Breast epithelium (tissue), 3 donors: Measurements from ENCODE around the gene SKAP2.

ENCODE experiments used
- POLR2AphosphoS5 ChIP-seq, 3 donors: sonication (generic); formaldehyde crosslinking; IDR thresholded peaks; one replicate each; pipeline ENCODE4 v1.6.1; 2017; ENCODE audit warnings: antibody characterized with exemption in 3 of 3
- TF ChIP-seq, protein P1 (sequence below), 3 donors: fragments of 450-650 bp; IDR thresholded peaks; one replicate each; pipeline ENCODE4 v1.5.1; 2016 to 2017; ENCODE audit warnings: antibody characterized with exemption in 3 of 3, mild to moderate bottlenecking in 3 of 3, moderate library complexity in 3 of 3

- no peak for TF ChIP-seq POLR2AphosphoS5 (IDR thresholded peaks at IDR 0.05)
- TF ChIP-seq, protein P1, sequence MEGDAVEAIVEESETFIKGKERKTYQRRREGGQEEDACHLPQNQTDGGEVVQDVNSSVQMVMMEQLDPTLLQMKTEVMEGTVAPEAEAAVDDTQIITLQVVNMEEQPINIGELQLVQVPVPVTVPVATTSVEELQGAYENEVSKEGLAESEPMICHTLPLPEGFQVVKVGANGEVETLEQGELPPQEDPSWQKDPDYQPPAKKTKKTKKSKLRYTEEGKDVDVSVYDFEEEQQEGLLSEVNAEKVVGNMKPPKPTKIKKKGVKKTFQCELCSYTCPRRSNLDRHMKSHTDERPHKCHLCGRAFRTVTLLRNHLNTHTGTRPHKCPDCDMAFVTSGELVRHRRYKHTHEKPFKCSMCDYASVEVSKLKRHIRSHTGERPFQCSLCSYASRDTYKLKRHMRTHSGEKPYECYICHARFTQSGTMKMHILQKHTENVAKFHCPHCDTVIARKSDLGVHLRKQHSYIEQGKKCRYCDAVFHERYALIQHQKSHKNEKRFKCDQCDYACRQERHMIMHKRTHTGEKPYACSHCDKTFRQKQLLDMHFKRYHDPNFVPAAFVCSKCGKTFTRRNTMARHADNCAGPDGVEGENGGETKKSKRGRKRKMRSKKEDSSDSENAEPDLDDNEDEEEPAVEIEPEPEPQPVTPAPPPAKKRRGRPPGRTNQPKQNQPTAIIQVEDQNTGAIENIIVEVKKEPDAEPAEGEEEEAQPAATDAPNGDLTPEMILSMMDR (IDR thresholded peaks at IDR 0.05) = no peak
These were observed 81.9 kb downstream of the SKAP2 start for GRCh38 chr7:26782501-26782900.
